ENCODE measurements around the gene CDKN1B. TPM values are rescaled to one million over a fixed set of nuclear protein-coding genes. Genes with fewer than 3 reads are reported as not detected.
A peak's percentile ranks its signal among the peaks of the same experiment; 100 is the strongest.

Gene CDKN1B
- total and polyA plus RNA-seq, 2 of the 13 experiments (the other 11 are each of a cell fraction or from before 2014, with no cell fraction given): 20.1 to 37.2 TPM

- TF ChIP-seq ZNF607 (CRISPR knock-in tag; IDR thresholded peaks at IDR 0.05; ENCODE audit: borderline replicate concordance) (peak; percentile 82), DRAP1 (CRISPR knock-in tag; IDR thresholded peaks at IDR 0.05) (peak; percentile 93), ZFP36L2 (CRISPR knock-in tag; IDR thresholded peaks at IDR 0.05) (no peak), CREB3 (CRISPR knock-in tag; IDR thresholded peaks at IDR 0.05) (no peak), ZNF772 (CRISPR knock-in tag; IDR thresholded peaks at IDR 0.05) (peak; percentile 65; the same call in 1 of the 2 replicates), ZNF749 (CRISPR knock-in tag; IDR thresholded peaks at IDR 0.05; ENCODE audit: borderline replicate concordance) (no peak), PBX2 (CRISPR knock-in tag; IDR thresholded peaks at IDR 0.05) (peak; percentile 87), TFDP1 (CRISPR knock-in tag; IDR thresholded peaks at IDR 0.05; ENCODE audit: borderline replicate concordance) (peak; percentile 77; the same call in 1 of the 2 replicates), ZNF230 (CRISPR knock-in tag; IDR thresholded peaks at IDR 0.05) (peak; percentile 78), DPF2 (CRISPR knock-in tag; IDR thresholded peaks at IDR 0.05; ENCODE audit: borderline replicate concordance, low read depth) (no peak), CBX2 (IDR thresholded peaks at IDR 0.05; ENCODE audit: low read depth, low read length) (no peak), CBX2 (CRISPR knock-in tag; IDR thresholded peaks at IDR 0.05; ENCODE audit: low read depth) (no peak), SNAPC4 (CRISPR knock-in tag; IDR thresholded peaks at IDR 0.05) (no peak), ZNF3 (CRISPR knock-in tag; IDR thresholded peaks at IDR 0.05) (no peak), KDM6A (CRISPR knock-in tag; IDR thresholded peaks at IDR 0.05; ENCODE audit: low read depth) (no peak), ZNF235 (CRISPR knock-in tag; IDR thresholded peaks at IDR 0.05; ENCODE audit: borderline replicate concordance) (no peak; the same call in 1 of the 2 replicates), ZNF878 (CRISPR knock-in tag; IDR thresholded peaks at IDR 0.05) (peak; percentile 92)
Observed at GRCh38 chr12:12716793-12717585, at the start of gene CDKN1B (continued).
